Esophagus squamous epithelium (tissue), 4 donors: Measurements from ENCODE around the gene NCEH1.

Experiments used
- POLR2A ChIP-seq, 4 donors: fragments of 450-650 bp; IDR thresholded peaks; one replicate each; pipeline ENCODE4 v1.6.1; 2017; ENCODE audit warnings: antibody characterized with exemption in 4 of 4, mild to moderate bottlenecking in 4 of 4, moderate library complexity in 3 of 4
- TF ChIP-seq, protein P1 (sequence below), 6 experiments: fragments of 450-650 bp in 4 of 6; fragments of 200-600 bp in 2 of 6; sonication (generic) in 2 of 6; IDR thresholded peaks; one replicate each; pipeline ENCODE4 v1.5.1; 2016 to 2019; ENCODE audit warnings: antibody characterized with exemption in 6 of 6, mild to moderate bottlenecking in 4 of 6, moderate library complexity in 4 of 6

DNA sequence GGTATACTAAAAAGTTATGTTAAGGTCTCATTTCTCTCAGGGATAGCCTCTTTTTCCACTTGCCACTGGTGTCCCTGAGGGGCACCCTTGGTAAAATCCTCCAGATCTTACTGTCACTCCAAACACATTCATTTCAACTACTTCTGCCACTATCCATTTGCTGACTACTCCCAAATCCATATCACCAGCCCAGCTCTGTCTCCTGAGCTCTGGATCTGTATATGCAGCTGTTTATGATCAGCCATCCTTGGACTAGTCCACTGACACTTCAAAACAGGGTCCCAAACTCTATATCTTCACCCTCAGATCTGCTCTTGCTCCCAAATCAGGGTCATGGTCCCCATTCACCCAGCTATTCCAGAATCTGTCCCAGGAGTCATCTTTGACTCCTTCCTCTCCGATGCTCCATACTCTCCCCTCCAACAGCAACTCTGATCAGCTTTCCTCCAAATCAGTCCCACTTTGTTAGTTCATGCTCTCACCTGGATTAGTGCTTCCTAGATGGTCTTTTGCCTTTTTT lies 9.9 kb downstream of the NCEH1 start:
- TF ChIP-seq, protein P1, sequence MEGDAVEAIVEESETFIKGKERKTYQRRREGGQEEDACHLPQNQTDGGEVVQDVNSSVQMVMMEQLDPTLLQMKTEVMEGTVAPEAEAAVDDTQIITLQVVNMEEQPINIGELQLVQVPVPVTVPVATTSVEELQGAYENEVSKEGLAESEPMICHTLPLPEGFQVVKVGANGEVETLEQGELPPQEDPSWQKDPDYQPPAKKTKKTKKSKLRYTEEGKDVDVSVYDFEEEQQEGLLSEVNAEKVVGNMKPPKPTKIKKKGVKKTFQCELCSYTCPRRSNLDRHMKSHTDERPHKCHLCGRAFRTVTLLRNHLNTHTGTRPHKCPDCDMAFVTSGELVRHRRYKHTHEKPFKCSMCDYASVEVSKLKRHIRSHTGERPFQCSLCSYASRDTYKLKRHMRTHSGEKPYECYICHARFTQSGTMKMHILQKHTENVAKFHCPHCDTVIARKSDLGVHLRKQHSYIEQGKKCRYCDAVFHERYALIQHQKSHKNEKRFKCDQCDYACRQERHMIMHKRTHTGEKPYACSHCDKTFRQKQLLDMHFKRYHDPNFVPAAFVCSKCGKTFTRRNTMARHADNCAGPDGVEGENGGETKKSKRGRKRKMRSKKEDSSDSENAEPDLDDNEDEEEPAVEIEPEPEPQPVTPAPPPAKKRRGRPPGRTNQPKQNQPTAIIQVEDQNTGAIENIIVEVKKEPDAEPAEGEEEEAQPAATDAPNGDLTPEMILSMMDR (IDR thresholded peaks at IDR 0.05) = no peak
- TF ChIP-seq POLR2A (IDR thresholded peaks at IDR 0.05) = no peak
